HEK293 (cell line): ENCODE results near the gene SPAG5.

Source experiments
- CTCF ChIA-PET: fragments of 350-600 bp; formaldehyde crosslinking; extraction: SDS; loops from one replicate; lab custom pipeline; 2021; ENCODE audit warnings: antibody characterized with exemption; lab: Yijun Ruan, JAX
- POLR2A ChIA-PET: fragments of 300-600 bp; formaldehyde crosslinking; extraction: SDS; loops from one replicate; lab custom pipeline; 2020; ENCODE audit warnings: antibody characterized with exemption, inconsistent platforms; lab: Yijun Ruan, JAX
- H3K27ac ChIP-seq: fragments of 200-500 bp; sonication (Bioruptor generic); 2 replicates; pipeline ENCODE4 v1.5.1; 2014; ENCODE audit warnings: low read depth, low read length, control low read depth, inconsistent platforms; ENCODE audit errors: extremely low read depth
- H3K36me3 ChIP-seq, 2 experiments: fragments of 200-500 bp in 1 of 2; sonication (Bioruptor generic) in 1 of 2; 1 replicate in 1 of 2; 2 replicates in 1 of 2; pipeline ENCODE4 v1.5.1; 2014 to 2017; ENCODE audit warnings: inconsistent platforms in 2 of 2, low read length in 2 of 2; ENCODE audit not compliant: control insufficient read depth in 2 of 2, insufficient read depth in 1 of 2
- H3K4me1 ChIP-seq: fragments of 200-500 bp; sonication (Bioruptor generic); 2 replicates; pipeline ENCODE4 v1.5.1; 2014; ENCODE audit warnings: mild to moderate bottlenecking, low read length, inconsistent platforms; ENCODE audit not compliant: control insufficient read depth, insufficient read depth
- H3K4me3 ChIP-seq: 2 replicates; pipeline ENCODE4 v1.5.1; 2011; ENCODE audit warnings: low read depth, mild to moderate bottlenecking, control low read depth, low read length, moderate library complexity
- H3K9me3 ChIP-seq: fragments of 200-500 bp; sonication (Bioruptor generic); 2 replicates; pipeline ENCODE4 v1.5.1; 2014; ENCODE audit warnings: low read depth, low read length, inconsistent platforms; ENCODE audit not compliant: control insufficient read depth, insufficient read depth
- BCL11B ChIP-seq: fragments of 450-650 bp; formaldehyde crosslinking; IDR thresholded peaks from 2 replicates; pipeline ENCODE4 v1.5.1; 2016; ENCODE audit warnings: low read depth, missing biosample characterization, missing genetic modification characterization
- EGR2 ChIP-seq: fragments of 450-650 bp; formaldehyde crosslinking; IDR thresholded peaks from 2 replicates; pipeline ENCODE4 v1.5.1; 2016; ENCODE audit warnings: low read depth, missing biosample characterization, missing genetic modification characterization
- ELK4 ChIP-seq: IDR thresholded peaks from 2 replicates; pipeline ENCODE4 v1.6.1; 2011; ENCODE audit warnings: mild to moderate bottlenecking, low read depth, low read length, borderline replicate concordance
- HOXA7 ChIP-seq: sonication (generic); formaldehyde crosslinking; IDR thresholded peaks from 2 replicates; pipeline ENCODE4 v1.8.1; 2022; ENCODE audit warnings: missing genetic modification reagents, borderline replicate concordance
- OSR2 ChIP-seq: fragments of 450-650 bp; formaldehyde crosslinking; IDR thresholded peaks from 2 replicates; pipeline ENCODE4 v1.5.1; 2016; ENCODE audit warnings: missing biosample characterization, missing genetic modification characterization
- SP2 ChIP-seq: fragments of 450-650 bp; formaldehyde crosslinking; IDR thresholded peaks from 2 replicates; pipeline ENCODE4 v1.5.1; 2016; ENCODE audit warnings: missing biosample characterization, missing genetic modification characterization
- YY1 ChIP-seq: fragments of 450-650 bp; formaldehyde crosslinking; IDR thresholded peaks from 2 replicates; pipeline ENCODE4 v1.5.1; 2018; ENCODE audit warnings: missing biosample characterization, missing genetic modification characterization
- YY2 ChIP-seq: fragments of 450-650 bp; formaldehyde crosslinking; IDR thresholded peaks from 2 replicates; pipeline ENCODE4 v1.5.1; 2016; ENCODE audit warnings: missing biosample characterization, missing genetic modification characterization
- ZBTB48 ChIP-seq: fragments of 450-650 bp; formaldehyde crosslinking; IDR thresholded peaks from 2 replicates; pipeline ENCODE4 v1.5.1; 2016; ENCODE audit warnings: missing biosample characterization, missing genetic modification characterization
- ZBTB7A ChIP-seq: fragments of 450-650 bp; formaldehyde crosslinking; IDR thresholded peaks from 2 replicates; pipeline ENCODE4 v1.5.1; 2016; ENCODE audit warnings: low read depth, missing biosample characterization, missing genetic modification characterization
- ZFHX2 ChIP-seq: fragments of 450-650 bp; formaldehyde crosslinking; conservative IDR thresholded peaks from 2 replicates; pipeline ENCODE4 v1.5.1; 2016; ENCODE audit warnings: missing biosample characterization, missing genetic modification characterization
- ZNF184 ChIP-seq: fragments of 450-650 bp; IDR thresholded peaks from 2 replicates; pipeline ENCODE4 v1.5.1; 2018; ENCODE audit warnings: missing biosample characterization, mild to moderate bottlenecking, missing genetic modification characterization
- ZNF23 ChIP-seq: fragments of 450-650 bp; formaldehyde crosslinking; IDR thresholded peaks from 2 replicates; pipeline ENCODE4 v1.5.1; 2016; ENCODE audit warnings: missing biosample characterization, missing genetic modification characterization, borderline replicate concordance
- ZNF24 ChIP-seq: fragments of 450-650 bp; formaldehyde crosslinking; IDR thresholded peaks from 2 replicates; pipeline ENCODE4 v1.5.1; 2016; ENCODE audit warnings: missing biosample characterization, missing genetic modification characterization
- ZNF423 ChIP-seq: fragments of 450-650 bp; formaldehyde crosslinking; IDR thresholded peaks from 2 replicates; pipeline ENCODE4 v1.5.1; 2016; ENCODE audit warnings: missing biosample characterization, missing genetic modification characterization
- ZNF513 ChIP-seq: fragments of 450-650 bp; IDR thresholded peaks from 2 replicates; pipeline ENCODE4 v1.5.1; 2018; ENCODE audit warnings: missing biosample characterization, missing genetic modification characterization
- ZNF585B ChIP-seq: fragments of 450-650 bp; formaldehyde crosslinking; IDR thresholded peaks from 2 replicates; pipeline ENCODE4 v1.5.1; 2016; ENCODE audit warnings: missing biosample characterization, missing genetic modification characterization
- ZNF747 ChIP-seq: fragments of 450-650 bp; formaldehyde crosslinking; IDR thresholded peaks from 2 replicates; pipeline ENCODE4 v1.5.1; 2016; ENCODE audit warnings: missing biosample characterization, missing genetic modification characterization
- TF ChIP-seq, protein P1 (sequence below): fragments of 450-650 bp; formaldehyde crosslinking; IDR thresholded peaks from 2 replicates; pipeline ENCODE4 v1.5.1; 2016; ENCODE audit warnings: missing biosample characterization, missing genetic modification characterization
- TF ChIP-seq, protein P2 (sequence below): fragments of 450-650 bp; formaldehyde crosslinking; IDR thresholded peaks from 2 replicates; pipeline ENCODE4 v1.5.1; 2016; ENCODE audit warnings: missing biosample characterization, missing genetic modification characterization
- TF ChIP-seq, protein P3 (sequence below): fragments of 450-650 bp; formaldehyde crosslinking; IDR thresholded peaks from 2 replicates; pipeline ENCODE4 v1.5.1; 2016; ENCODE audit warnings: missing biosample characterization, missing genetic modification characterization, low read depth
- TF ChIP-seq, protein P4 (sequence below): fragments of 450-650 bp; formaldehyde crosslinking; IDR thresholded peaks from 2 replicates; pipeline ENCODE4 v1.5.1; 2016; ENCODE audit warnings: missing biosample characterization, missing genetic modification characterization

SPAG5 gene

DNA sequence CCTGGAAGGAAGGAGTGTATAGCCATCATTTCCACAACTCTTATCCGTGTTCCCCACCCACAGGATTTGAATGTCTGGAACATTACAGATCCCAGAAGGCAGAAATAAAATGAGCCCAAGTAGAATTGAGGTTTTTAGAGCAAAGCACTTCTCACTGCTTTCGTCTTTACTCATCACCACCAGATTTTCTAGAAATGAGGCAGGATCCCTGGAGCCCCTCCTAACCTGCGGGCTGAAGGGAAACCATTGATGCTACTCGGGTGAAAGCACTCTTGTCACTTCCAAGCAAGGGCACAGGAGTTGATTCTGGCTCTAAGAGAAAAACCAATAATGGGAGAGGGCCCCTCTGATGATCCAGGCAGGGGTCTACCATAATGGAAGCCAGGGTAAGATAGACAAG lies 19.3 kb downstream of the SPAG5 start:
- Histone ChIP-seq H3K9me3 (no peaks in the 10 kb centered on the region), H3K27ac (no peak overlapping the region), H3K4me1 (no peaks in the 10 kb centered on the region), H3K4me3 (no peak overlapping the region), H3K36me3 (peaks cover 49 to 79% of the 10 kb centered on the region in 2 experiments)
- POLR2A ChIA-PET: interaction anchor here (1.7 to 3.2 kb wide), 3 partner anchors 8 to 13 kb away, joined by 5 to 18 read pairs (median 8); partner anchors contain the start of gene PIGS
- TF ChIP-seq ZBTB48 (tag by site-specific recombination): no peak
- no peak for TF ChIP-seq SP2 (tag by site-specific recombination)
- TF ChIP-seq, protein P1, sequence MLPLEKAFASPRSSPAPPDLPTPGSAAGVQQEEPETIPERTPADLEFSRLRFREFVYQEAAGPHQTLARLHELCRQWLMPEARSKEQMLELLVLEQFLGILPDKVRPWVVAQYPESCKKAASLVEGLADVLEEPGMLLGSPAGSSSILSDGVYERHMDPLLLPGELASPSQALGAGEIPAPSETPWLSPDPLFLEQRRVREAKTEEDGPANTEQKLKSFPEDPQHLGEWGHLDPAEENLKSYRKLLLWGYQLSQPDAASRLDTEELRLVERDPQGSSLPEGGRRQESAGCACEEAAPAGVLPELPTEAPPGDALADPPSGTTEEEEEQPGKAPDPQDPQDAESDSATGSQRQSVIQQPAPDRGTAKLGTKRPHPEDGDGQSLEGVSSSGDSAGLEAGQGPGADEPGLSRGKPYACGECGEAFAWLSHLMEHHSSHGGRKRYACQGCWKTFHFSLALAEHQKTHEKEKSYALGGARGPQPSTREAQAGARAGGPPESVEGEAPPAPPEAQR (tag by site-specific recombination): no peak
- TF ChIP-seq HOXA7 (CRISPR knock-in tag): no peak
- TF ChIP-seq, protein P2, sequence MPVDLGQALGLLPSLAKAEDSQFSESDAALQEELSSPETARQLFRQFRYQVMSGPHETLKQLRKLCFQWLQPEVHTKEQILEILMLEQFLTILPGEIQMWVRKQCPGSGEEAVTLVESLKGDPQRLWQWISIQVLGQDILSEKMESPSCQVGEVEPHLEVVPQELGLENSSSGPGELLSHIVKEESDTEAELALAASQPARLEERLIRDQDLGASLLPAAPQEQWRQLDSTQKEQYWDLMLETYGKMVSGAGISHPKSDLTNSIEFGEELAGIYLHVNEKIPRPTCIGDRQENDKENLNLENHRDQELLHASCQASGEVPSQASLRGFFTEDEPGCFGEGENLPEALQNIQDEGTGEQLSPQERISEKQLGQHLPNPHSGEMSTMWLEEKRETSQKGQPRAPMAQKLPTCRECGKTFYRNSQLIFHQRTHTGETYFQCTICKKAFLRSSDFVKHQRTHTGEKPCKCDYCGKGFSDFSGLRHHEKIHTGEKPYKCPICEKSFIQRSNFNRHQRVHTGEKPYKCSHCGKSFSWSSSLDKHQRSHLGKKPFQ (tag by site-specific recombination): no peak
- CTCF ChIA-PET: interaction anchor here (0.6 to 1.1 kb wide), 2 partner anchors 14 to 34 kb away, joined by 3 to 4 read pairs; no protein-coding TSS in a partner anchor

DNA sequence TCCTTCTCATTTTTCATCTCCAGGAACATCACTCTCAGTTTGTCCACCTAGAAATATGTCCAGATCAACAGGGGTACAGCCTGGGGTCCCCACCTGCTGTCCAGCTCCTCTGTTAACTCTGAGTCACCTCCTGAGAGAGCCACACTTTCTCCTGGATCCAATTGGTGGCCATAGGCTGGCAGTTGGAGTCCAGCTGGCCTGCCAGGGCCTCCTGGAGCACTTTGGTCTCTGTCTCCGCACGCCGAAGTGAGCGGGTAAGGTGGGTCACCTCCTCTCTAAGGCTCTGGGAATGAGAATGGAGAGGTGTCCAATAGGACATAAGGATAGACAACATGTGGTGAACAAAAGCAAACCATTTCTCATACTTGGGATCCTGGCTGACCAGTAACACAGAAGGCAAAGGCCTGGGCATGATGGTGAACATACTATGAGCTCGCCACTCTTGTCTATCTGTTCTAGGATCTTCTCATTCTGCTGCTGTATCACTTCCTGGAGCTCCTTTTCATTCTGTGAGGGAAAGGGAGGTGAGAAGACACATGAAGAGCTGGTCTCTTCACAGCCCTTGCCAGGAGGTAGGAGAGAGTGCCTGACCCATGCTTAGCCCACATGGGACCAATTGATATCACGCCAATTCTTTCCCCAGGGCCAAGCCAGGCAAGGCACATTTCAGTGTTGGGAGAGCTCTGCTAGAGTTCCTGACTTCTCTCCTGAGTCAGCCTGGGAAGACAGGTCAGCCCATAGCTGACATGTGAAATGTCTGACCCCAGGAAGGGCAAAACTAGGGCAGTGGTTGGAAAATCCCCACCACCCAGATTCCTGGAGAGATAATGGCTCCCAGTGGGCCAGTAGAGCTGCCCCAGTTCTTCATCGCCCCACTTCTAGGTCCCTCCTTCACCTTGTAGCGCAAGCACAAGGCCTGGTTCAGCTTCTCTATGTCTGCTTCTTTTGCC lies 20.3 kb downstream of the SPAG5 start:
- Histone ChIP-seq H3K4me3 (no peak overlapping the region), H3K9me3 (no peaks in the 10 kb centered on the region), H3K4me1 (no peaks in the 10 kb centered on the region), H3K36me3 (peaks cover 41 to 76% of the 10 kb centered on the region in 2 experiments), H3K27ac (no peak overlapping the region)
- POLR2A ChIA-PET: interaction anchor here (0.6 to 3.2 kb wide), 6 partner anchors 10 to 435 kb away, joined by 3 to 18 read pairs (median 6); partner anchors contain the start of gene UNC119
- TF ChIP-seq ZNF184 (tag by site-specific recombination) (no peak), ZBTB7A (tag by site-specific recombination) (no peak), ELK4 (no peak), ZNF585B (no peak), ZNF24 (tag by site-specific recombination) (no peak), OSR2 (tag by site-specific recombination) (no peak), ZNF747 (no peak), YY2 (tag by site-specific recombination) (no peak), ZNF23 (tag by site-specific recombination) (no peak), ZNF513 (tag by site-specific recombination) (no peak), BCL11B (tag by site-specific recombination) (no peak), ZFHX2 (tag by site-specific recombination) (no peak), ZNF423 (tag by site-specific recombination) (no peak), EGR2 (tag by site-specific recombination) (no peak), YY1 (tag by site-specific recombination) (no peak)
- TF ChIP-seq, protein P3, sequence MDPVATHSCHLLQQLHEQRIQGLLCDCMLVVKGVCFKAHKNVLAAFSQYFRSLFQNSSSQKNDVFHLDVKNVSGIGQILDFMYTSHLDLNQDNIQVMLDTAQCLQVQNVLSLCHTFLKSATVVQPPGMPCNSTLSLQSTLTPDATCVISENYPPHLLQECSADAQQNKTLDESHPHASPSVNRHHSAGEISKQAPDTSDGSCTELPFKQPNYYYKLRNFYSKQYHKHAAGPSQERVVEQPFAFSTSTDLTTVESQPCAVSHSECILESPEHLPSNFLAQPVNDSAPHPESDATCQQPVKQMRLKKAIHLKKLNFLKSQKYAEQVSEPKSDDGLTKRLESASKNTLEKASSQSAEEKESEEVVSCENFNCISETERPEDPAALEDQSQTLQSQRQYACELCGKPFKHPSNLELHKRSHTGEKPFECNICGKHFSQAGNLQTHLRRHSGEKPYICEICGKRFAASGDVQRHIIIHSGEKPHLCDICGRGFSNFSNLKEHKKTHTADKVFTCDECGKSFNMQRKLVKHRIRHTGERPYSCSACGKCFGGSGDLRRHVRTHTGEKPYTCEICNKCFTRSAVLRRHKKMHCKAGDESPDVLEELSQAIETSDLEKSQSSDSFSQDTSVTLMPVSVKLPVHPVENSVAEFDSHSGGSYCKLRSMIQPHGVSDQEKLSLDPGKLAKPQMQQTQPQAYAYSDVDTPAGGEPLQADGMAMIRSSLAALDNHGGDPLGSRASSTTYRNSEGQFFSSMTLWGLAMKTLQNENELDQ (tag by site-specific recombination): no peak
- TF ChIP-seq, protein P4, sequence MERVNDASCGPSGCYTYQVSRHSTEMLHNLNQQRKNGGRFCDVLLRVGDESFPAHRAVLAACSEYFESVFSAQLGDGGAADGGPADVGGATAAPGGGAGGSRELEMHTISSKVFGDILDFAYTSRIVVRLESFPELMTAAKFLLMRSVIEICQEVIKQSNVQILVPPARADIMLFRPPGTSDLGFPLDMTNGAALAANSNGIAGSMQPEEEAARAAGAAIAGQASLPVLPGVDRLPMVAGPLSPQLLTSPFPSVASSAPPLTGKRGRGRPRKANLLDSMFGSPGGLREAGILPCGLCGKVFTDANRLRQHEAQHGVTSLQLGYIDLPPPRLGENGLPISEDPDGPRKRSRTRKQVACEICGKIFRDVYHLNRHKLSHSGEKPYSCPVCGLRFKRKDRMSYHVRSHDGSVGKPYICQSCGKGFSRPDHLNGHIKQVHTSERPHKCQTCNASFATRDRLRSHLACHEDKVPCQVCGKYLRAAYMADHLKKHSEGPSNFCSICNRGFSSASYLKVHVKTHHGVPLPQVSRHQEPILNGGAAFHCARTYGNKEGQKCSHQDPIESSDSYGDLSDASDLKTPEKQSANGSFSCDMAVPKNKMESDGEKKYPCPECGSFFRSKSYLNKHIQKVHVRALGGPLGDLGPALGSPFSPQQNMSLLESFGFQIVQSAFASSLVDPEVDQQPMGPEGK (tag by site-specific recombination): no peak
- CTCF ChIA-PET: interaction anchor here (0.6 to 1.1 kb wide), 4 partner anchors 9 to 38 kb away, joined by 3 to 4 read pairs (median 4); no protein-coding TSS in a partner anchor
